GM19468 (cell line): ENCODE measurements around the gene RBM33.

Source experiments
- ATAC-seq: cut with Tn5 transposase; IDR thresholded peaks from one replicate; pipeline ENCODE4 v1.9.1; 2021; ENCODE audit warnings: mild to moderate bottlenecking, moderate library complexity, moderate number of reproducible peaks; ENCODE audit not compliant: unreplicated experiment; ENCODE audit errors: extremely low read depth

RBM33 gene

DNA sequence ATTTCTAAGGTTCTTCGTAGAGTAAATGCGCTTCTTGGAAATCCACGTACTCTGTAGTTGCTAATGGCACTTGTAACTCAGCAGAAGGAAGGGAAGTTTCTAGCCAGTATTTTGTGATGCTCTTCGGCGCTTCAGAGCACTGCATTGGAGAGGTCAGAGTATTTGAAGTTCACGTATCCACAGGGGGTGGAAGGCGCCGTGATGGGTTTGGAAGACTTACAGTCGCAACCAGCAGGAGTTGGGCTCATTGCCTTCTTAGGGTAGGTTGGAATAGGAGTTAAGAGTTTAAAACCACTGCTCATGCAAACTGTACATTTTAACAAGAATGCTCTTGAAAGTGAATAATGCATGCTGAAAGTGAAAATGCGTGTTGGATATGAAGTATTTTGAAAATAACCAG, 118.7 kb downstream of the RBM33 start:
- ATAC-seq = no peak

- ATAC-seq = peak; percentile 34
Observed at GRCh38 chr7:155763691-155764437, 119.4 kb downstream of the RBM33 start.

DNA sequence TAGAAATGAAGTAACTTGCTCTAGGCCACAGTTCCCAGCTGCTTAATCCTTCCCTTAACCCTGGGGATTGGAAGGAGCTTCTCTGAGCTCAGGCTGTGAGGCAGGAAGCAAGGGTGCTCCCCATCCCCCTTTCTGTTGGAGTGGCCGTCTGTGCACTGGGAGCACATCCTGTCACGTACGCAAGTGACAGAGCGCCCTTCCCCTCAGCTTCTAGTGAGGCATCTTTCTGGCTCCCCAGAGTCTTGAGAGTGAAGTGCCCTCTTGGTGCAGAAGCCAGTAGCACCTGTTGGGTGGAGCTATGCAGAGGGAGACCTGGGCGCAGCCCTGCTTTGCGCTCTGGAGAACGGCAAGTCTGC, 120.0 kb downstream of the RBM33 start:
- peak; percentile 15 for ATAC-seq

DNA sequence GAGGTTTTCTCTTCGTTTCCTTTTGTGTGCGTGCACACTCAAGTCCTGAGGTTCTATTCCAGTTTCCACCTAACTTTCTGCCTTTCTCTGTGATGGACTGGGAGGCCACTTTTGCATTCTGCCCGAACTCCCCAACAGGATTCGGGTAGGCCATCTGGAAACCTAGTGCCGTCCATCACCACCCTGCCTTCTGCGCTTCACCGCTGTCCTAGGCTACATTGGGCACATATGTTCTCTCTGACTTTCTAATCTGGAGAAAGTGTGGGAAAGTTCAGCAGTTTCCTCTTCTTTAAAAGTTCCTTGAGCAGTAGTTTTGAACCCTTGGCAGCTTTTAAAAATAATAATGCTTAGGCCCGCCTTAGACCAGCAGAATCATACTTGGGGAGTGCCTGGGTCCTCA, 121.0 kb downstream of the RBM33 start:
- ATAC-seq = no peak

- ATAC-seq = no peak
Observed at GRCh38 chr7:155766386-155766785, 121.9 kb downstream of the RBM33 start.

GRCh38 chr7:155766966-155767916, 122.8 kb downstream of the RBM33 start:
- ATAC-seq = no peak

GRCh38 chr7:155769701-155770100, 125.2 kb downstream of the RBM33 start:
- no peak for ATAC-seq

DNA sequence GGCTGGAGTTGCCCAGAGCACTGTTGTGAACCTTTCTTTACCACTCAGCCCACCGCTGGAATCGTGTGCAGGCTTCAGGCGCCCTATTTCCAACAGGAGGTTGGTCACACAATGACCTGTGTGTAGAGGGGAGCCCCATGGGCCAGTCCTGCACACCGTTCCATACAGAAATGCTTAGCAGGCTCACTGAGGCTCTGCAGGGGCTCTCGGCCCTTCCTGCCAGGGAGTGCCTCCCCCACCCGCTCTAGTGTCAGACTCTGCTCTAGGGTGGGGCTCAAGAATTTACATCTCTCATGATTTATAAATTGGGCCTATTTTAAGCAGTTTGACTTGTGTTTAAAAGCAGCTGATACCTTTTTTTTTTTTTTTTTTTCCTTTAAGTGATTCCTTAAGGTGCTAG, 125.8 kb downstream of the RBM33 start:
- ATAC-seq = no peak

- no peak for ATAC-seq
Observed at GRCh38 chr7:155773531-155773930, 129.1 kb downstream of the RBM33 start.

DNA sequence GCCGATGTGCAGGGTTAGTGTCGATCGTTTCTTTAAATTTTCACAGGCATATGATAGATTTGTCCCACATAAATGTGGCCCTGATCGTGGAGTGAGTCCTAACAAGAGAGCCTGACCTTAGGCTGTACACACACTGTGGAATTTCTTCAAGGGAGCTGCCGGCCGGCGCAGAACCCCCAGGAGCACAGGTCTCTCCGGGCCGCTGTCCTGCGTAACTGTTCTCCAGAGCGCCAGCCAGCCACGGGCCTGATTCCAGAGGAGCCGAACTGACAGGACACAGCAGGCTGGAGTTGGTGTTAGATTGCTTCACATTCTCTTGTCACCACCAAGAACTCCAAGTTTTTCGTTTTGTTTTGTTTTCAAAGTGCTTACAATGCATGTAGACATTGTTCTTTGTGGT, 130.5 kb downstream of the RBM33 start:
- no peak for ATAC-seq

DNA sequence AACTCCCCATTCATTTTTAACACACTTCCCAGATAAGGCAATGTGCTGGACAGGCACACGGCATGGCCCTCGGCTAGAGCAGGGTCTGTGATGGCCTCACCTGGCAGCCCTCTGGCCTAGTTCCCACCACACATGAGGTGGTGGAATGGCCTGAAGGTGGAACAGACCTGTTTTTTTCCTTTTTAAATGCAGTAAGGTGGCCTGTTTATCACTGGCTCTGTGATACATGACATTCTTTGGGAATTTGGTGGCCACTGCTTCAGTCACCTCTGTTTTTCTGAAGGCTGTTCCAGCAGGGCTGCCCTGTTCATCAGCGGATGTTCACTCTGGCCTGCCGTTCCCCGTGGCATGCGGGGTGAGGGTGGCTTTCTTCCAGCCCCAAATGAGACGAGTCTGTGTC, 131.2 kb downstream of the RBM33 start:
- no peak for ATAC-seq

DNA sequence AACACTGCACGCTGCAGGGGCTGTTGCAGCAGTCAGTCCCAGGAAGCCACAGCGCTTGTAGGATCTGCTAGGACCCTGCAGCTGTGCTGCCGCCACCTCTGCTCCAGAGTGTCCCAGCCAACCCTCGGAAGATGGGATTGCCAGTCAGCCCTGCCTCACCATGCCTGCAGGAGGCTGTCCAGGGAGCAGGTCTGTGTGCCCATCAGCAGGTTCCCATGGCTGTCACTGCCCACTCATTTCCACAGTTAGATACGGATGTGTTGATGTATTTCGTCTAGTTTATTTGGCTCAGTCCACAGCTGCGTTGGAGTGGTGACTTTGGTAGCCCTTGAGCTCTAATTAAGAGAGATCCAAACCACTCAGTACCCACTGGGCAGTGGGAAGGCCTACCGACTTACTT, 132.1 kb downstream of the RBM33 start:
- no peak for ATAC-seq

GRCh38 chr7:155778349-155778748, 133.9 kb downstream of the RBM33 start:
- ATAC-seq = no peak

DNA sequence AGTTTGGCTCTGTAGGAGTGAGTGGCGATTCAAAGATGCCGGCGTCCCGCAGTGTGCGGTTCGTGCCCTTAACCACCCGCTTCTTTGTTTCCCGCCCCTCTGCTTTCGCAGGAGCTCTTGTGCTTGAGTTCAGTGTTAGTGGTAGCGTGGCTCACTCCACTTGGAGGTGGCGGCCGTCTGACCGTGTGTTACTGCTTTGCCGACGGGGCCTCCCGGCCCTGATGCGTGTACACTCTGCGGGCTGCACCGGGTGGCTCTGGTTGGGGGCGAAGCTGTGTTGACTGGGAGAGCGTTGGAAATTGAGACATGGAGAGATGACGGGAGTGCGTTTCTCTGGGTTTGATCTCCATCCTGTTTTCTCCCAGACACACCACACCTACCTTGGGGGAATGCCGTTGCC, 136.4 kb downstream of the RBM33 start:
- no peak for ATAC-seq

DNA sequence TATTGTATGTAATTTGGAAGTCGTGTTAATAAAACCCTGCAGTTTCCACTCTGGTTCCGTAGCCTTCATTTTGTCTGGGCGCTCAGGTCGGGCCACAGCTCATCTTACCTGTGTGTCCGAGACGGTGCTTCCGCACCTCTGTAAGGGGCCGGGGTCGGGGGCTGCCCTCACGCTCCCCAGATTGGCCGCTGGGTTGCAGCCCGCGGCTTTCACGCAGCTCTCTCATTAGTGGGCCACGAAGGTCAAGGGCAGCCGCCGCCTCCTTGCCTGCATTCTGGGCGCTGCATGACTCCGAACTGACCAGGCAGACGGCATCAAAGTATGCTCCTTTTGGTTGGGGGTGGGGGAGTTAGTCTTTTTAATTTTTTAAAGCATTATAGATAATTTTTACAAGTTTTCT, 137.0 kb downstream of the RBM33 start:
- ATAC-seq = no peak

- ATAC-seq = no peak
Observed at GRCh38 chr7:155782466-155782865, 138.0 kb downstream of the RBM33 start.

DNA sequence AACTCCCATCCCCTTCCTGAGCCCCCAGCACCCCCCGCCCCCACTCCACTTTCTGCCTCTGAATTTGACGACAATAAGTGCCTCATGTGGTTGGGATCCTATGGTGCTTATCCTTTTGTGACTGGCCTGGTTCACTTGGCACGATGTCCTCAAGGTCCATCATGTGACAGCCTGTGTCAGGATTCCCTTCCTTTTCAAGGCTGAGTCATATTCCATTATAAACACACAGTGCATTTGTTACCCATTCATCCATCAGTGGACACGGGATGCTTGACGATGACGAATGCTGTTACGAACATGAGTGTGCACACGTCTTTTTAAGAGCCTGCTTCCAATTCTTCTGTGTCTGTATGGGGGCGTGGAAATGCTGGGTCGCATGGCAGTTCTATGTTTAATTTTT, 141.1 kb downstream of the RBM33 start:
- no peak for ATAC-seq

DNA sequence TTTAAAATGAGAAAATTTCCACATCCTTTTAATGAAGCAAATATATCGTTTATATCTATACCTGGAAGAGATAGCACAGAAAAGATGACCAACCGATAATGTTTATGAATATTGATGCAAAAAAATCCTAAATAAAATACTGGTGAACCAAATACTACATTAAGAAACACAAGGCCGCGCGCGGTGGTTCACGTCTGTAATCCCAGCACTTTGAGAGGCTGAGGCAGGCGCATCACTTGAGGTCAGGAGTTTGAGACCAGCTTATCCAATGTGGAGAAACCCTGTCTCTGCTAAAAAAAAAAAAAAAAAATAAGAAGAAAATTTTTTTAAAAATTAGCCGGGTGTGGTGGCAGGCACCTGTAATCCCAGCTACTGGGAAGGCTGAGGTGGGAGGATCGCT, 142.0 kb downstream of the RBM33 start:
- ATAC-seq = no peak

DNA sequence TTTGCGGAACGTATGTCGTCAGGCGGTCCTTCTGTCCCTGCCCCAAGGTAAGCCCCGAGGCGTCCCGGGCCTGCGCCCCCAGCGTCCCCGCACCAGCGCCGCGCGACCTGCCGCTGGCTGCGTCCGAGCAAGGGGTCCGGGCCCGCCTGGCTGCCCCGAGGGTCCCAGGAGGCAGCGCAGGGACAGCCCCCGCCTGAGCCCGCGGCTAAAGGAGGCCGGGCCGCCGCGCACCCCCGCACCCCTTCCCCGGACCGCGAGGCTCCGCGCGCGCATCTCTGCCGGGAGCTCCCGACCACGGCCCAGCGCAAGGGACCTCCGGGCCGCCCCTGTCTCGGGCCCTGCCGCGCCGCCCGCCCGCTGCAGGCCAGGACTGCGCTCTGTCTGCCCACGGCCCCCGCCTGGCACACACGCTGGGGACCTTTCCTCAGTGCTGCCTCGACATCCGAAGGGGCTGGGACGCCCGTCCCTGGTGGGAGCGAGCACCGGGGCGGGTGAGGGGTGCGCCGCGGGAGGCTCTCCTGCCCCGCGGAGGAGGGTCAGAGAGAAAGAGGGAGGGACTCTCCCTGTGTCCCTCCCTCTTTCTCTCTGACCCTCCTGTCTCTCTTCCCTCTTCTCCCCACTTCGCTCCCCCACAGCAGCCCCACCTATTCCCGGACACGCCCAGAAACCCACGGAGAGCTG, 142.8 kb downstream of the RBM33 start:
- peak; percentile 28 for ATAC-seq

- ATAC-seq = no peak
Observed at GRCh38 chr7:155788616-155789000, 144.1 kb downstream of the RBM33 start.
